ENCODE measurements around the gene NFYA.

DNA sequence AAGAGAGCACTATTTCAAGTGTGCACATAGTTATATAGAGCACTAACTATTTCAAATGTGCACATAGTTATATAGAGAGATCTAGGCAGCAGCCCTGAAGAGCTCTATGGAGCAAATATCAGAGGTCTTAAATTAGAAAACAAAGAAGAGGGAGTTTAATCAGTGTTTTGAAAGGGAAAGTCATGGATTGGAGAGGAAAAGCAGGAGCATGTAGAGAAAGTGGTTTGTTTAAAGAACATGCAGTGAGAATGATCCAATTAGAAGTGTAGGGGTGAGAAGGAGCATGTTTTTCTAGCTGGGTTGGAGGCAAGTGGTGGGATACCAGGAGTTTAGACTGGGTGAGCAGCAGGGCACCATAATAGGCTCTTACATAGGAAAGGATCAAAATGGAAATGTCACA is 64.1 kb downstream of the NFYA start:
- TF ChIP-seq, protein P1, sequence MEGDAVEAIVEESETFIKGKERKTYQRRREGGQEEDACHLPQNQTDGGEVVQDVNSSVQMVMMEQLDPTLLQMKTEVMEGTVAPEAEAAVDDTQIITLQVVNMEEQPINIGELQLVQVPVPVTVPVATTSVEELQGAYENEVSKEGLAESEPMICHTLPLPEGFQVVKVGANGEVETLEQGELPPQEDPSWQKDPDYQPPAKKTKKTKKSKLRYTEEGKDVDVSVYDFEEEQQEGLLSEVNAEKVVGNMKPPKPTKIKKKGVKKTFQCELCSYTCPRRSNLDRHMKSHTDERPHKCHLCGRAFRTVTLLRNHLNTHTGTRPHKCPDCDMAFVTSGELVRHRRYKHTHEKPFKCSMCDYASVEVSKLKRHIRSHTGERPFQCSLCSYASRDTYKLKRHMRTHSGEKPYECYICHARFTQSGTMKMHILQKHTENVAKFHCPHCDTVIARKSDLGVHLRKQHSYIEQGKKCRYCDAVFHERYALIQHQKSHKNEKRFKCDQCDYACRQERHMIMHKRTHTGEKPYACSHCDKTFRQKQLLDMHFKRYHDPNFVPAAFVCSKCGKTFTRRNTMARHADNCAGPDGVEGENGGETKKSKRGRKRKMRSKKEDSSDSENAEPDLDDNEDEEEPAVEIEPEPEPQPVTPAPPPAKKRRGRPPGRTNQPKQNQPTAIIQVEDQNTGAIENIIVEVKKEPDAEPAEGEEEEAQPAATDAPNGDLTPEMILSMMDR (IDR thresholded peaks at IDR 0.05) = no peak
- TF ChIP-seq EP300 (IDR thresholded peaks at IDR 0.05) = no peak

All from tibial nerve (tissue), 4 donors.